ENCODE data around the gene ADAM29. TPM values are rescaled to one million over a fixed set of nuclear protein-coding genes. Genes with fewer than 3 reads are reported as not detected.

The ADAM29 gene
- total and polyA plus RNA-seq, 9 of the 15 experiments (the other 6 are each of a cell fraction or from before 2014, with no cell fraction given), result not detected

GRCh38 chr4:174940002-174940401, 21.8 kb downstream of the ADAM29 start:
- H3K4me3 ChIP-seq, result no peak overlapping the region
- no TSS peak for BruUV-seq (replicated peaks)
- intact Hi-C loops (cut with micrococcal nuclease) (no loop called here), in situ Hi-C loops (cut with MboI) (no loop called here)
- H3K9me1 ChIP-seq (ENCODE audit: control insufficient read depth, insufficient read depth, low read length), result no peaks in the 10 kb centered on the region
- ChIA-PET POLR2A (no interaction called here), CTCF (ENCODE audit: low intra/inter-chr PET ratio) (no interaction called here)
- ATAC-seq, result no peak
- FAIRE-seq, result no peak
- WGBS (ENCODE audit: insufficient coverage, low coverage, missing lambda C conversion rate), result 7% methylated on average over 1 of the region's 1 CpG
- no peaks in the 10 kb centered on the region for H3K27me3 ChIP-seq (ENCODE audit: control insufficient read depth in 2 of 2, insufficient read depth in 2 of 2, low read length in 2 of 2)
- H3K4me1 ChIP-seq (replicated peaks in 1 of 2; ENCODE audit: control insufficient read depth in 2 of 2, insufficient read depth in 2 of 2, low read length in 2 of 2), result no peaks in the 10 kb centered on the region
- H3K4me2 ChIP-seq (ENCODE audit: insufficient read depth, low read length), result no peak overlapping the region
- H3K9me3 ChIP-seq (replicated peaks; ENCODE audit: control insufficient read depth, insufficient read depth, low read depth, low read length), result no peaks in the 10 kb centered on the region; the same call in 1 of the 2 replicates
- H3K79me2 ChIP-seq (ENCODE audit: control insufficient read depth, insufficient read depth, low read length), result no peaks in the 10 kb centered on the region
- no peak overlapping the region for H3K9ac ChIP-seq (ENCODE audit: insufficient read depth in 1 of 2, low read depth in 2 of 2, low read length in 2 of 2)
- no peak for DNase-seq (ENCODE audit: extremely low read depth in 1 of 4, low spot score in 3 of 4)
- H3K27ac ChIP-seq (ENCODE audit: extremely low read depth, low read depth, low read length), result no peak overlapping the region
- H2AFZ ChIP-seq (ENCODE audit: low read depth, low read length), result no peak overlapping the region
- H4K20me1 ChIP-seq (replicated peaks; ENCODE audit: control insufficient read depth, insufficient read depth, low read length), result no peaks in the 10 kb centered on the region
- H3K36me3 ChIP-seq (ENCODE audit: control insufficient read depth, insufficient read depth, low read length), result no peaks in the 10 kb centered on the region
- TF ChIP-seq RCOR1 (IDR thresholded peaks at IDR 0.05; ENCODE audit: borderline replicate concordance in 1 of 2, low read depth in 2 of 2, low read length in 2 of 2) (no peak), CREM (IDR thresholded peaks at IDR 0.05; ENCODE audit: low read depth) (no peak), PML (IDR thresholded peaks at IDR 0.05; ENCODE audit: low read length) (no peak), CBX8 (IDR thresholded peaks at IDR 0.05; ENCODE audit: borderline replicate concordance, extremely low read depth, low read depth, low read length, poor library complexity, severe bottlenecking) (no peak), ZNF699 (CRISPR knock-in tag; IDR thresholded peaks at IDR 0.05; ENCODE audit: insufficient replicate concordance) (no peak), POLR2AphosphoS2 (IDR thresholded peaks at IDR 0.05; ENCODE audit: low read length) (no peak), HDAC2 (IDR thresholded peaks at IDR 0.05) (no peak), POLR2A (conservative IDR thresholded peaks at IDR 0.05) (no peak)
- TF ChIP-seq, protein P1, sequence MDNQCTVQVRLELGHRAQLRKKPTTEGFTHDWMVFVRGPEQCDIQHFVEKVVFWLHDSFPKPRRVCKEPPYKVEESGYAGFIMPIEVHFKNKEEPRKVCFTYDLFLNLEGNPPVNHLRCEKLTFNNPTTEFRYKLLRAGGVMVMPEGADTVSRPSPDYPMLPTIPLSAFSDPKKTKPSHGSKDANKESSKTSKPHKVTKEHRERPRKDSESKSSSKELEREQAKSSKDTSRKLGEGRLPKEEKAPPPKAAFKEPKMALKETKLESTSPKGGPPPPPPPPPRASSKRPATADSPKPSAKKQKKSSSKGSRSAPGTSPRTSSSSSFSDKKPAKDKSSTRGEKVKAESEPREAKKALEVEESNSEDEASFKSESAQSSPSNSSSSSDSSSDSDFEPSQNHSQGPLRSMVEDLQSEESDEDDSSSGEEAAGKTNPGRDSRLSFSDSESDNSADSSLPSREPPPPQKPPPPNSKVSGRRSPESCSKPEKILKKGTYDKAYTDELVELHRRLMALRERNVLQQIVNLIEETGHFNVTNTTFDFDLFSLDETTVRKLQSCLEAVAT (IDR thresholded peaks at IDR 0.05), result no peak
- TF ChIP-seq, protein P2, sequence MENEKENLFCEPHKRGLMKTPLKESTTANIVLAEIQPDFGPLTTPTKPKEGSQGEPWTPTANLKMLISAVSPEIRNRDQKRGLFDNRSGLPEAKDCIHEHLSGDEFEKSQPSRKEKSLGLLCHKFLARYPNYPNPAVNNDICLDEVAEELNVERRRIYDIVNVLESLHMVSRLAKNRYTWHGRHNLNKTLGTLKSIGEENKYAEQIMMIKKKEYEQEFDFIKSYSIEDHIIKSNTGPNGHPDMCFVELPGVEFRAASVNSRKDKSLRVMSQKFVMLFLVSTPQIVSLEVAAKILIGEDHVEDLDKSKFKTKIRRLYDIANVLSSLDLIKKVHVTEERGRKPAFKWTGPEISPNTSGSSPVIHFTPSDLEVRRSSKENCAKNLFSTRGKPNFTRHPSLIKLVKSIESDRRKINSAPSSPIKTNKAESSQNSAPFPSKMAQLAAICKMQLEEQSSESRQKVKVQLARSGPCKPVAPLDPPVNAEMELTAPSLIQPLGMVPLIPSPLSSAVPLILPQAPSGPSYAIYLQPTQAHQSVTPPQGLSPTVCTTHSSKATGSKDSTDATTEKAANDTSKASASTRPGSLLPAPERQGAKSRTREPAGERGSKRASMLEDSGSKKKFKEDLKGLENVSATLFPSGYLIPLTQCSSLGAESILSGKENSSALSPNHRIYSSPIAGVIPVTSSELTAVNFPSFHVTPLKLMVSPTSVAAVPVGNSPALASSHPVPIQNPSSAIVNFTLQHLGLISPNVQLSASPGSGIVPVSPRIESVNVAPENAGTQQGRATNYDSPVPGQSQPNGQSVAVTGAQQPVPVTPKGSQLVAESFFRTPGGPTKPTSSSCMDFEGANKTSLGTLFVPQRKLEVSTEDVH (IDR thresholded peaks at IDR 0.05; ENCODE audit: low read depth, partially characterized antibody), result no peak
- TF ChIP-seq, protein P3, sequence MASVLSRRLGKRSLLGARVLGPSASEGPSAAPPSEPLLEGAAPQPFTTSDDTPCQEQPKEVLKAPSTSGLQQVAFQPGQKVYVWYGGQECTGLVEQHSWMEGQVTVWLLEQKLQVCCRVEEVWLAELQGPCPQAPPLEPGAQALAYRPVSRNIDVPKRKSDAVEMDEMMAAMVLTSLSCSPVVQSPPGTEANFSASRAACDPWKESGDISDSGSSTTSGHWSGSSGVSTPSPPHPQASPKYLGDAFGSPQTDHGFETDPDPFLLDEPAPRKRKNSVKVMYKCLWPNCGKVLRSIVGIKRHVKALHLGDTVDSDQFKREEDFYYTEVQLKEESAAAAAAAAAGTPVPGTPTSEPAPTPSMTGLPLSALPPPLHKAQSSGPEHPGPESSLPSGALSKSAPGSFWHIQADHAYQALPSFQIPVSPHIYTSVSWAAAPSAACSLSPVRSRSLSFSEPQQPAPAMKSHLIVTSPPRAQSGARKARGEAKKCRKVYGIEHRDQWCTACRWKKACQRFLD (CRISPR knock-in tag; IDR thresholded peaks at IDR 0.05), result no peak
- TF ChIP-seq, protein P4, sequence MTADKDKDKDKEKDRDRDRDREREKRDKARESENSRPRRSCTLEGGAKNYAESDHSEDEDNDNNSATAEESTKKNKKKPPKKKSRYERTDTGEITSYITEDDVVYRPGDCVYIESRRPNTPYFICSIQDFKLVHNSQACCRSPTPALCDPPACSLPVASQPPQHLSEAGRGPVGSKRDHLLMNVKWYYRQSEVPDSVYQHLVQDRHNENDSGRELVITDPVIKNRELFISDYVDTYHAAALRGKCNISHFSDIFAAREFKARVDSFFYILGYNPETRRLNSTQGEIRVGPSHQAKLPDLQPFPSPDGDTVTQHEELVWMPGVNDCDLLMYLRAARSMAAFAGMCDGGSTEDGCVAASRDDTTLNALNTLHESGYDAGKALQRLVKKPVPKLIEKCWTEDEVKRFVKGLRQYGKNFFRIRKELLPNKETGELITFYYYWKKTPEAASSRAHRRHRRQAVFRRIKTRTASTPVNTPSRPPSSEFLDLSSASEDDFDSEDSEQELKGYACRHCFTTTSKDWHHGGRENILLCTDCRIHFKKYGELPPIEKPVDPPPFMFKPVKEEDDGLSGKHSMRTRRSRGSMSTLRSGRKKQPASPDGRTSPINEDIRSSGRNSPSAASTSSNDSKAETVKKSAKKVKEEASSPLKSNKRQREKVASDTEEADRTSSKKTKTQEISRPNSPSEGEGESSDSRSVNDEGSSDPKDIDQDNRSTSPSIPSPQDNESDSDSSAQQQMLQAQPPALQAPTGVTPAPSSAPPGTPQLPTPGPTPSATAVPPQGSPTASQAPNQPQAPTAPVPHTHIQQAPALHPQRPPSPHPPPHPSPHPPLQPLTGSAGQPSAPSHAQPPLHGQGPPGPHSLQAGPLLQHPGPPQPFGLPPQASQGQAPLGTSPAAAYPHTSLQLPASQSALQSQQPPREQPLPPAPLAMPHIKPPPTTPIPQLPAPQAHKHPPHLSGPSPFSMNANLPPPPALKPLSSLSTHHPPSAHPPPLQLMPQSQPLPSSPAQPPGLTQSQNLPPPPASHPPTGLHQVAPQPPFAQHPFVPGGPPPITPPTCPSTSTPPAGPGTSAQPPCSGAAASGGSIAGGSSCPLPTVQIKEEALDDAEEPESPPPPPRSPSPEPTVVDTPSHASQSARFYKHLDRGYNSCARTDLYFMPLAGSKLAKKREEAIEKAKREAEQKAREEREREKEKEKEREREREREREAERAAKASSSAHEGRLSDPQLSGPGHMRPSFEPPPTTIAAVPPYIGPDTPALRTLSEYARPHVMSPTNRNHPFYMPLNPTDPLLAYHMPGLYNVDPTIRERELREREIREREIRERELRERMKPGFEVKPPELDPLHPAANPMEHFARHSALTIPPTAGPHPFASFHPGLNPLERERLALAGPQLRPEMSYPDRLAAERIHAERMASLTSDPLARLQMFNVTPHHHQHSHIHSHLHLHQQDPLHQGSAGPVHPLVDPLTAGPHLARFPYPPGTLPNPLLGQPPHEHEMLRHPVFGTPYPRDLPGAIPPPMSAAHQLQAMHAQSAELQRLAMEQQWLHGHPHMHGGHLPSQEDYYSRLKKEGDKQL (CRISPR knock-in tag; IDR thresholded peaks at IDR 0.05; ENCODE audit: borderline replicate concordance), result no peak
